RWPE1 (cell line): Measurements from ENCODE around the gene TMEM117.

Experiments used
- CTCF ChIA-PET: fragments of 350-600 bp; sonication (Branson Sonifier 250); formaldehyde crosslinking; extraction: SDS; loops from one replicate; lab custom pipeline; 2021; lab: Yijun Ruan, JAX
- POLR2A ChIA-PET: fragments of 400-600 bp; formaldehyde crosslinking; extraction: SDS; loops from one replicate; lab custom pipeline; 2020; ENCODE audit warnings: antibody characterized with exemption; ENCODE audit not compliant: low non-redundant PET; lab: Yijun Ruan, JAX
- DNase-seq: peaks from one replicate; pipeline ENCODE4 v3.0.0; 2012; ENCODE audit warnings: low spot score
- H3K27ac ChIP-seq: fragments of 450-650 bp; 2 replicates; pipeline ENCODE4 v1.5.1; 2017
- CTCF ChIP-seq: fragments of 450-650 bp; conservative IDR thresholded peaks from 2 replicates; pipeline ENCODE4 v1.5.1; 2017; ENCODE audit warnings: low read depth, mild to moderate bottlenecking

The TMEM117 gene

GRCh38 chr12:44224399-44225148 lies 388.7 kb downstream of the TMEM117 start:
- POLR2A ChIA-PET: no interaction called here
- H3K27ac ChIP-seq: no peak overlapping the region
- DNase-seq: no peak
- TF ChIP-seq CTCF: no peak
- CTCF ChIA-PET: no interaction called here

DNA sequence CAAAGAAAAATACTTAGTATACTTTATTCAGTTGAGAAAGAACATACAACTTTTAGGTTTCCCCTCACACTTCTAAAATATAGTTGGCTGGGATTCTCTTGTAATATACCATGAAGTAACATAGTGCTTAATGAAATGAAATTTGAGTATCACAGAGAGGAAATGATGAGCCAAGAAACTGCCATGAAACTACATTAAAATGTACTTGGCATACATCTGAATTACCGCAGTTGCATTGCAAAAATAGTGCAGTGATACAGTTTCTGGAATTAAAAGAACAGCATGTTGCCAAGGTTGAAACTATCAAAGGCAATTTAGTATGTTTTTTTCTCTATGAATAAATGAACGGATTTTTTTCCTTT lies 389.2 kb downstream of the TMEM117 start:
- H3K27ac ChIP-seq: no peak overlapping the region
- POLR2A ChIA-PET: no interaction called here
- TF ChIP-seq CTCF: no peak
- no peak for DNase-seq
- CTCF ChIA-PET: no interaction called here

GRCh38 chr12:44227616-44228015 lies 391.7 kb downstream of the TMEM117 start:
- no peak for DNase-seq
- no peak overlapping the region for H3K27ac ChIP-seq
- ChIA-PET CTCF (no interaction called here), POLR2A (no interaction called here)
- TF ChIP-seq CTCF: no peak

- CTCF ChIA-PET: no interaction called here
- POLR2A ChIA-PET: no interaction called here
- H3K27ac ChIP-seq: no peak overlapping the region
- DNase-seq: no peak
- TF ChIP-seq CTCF: no peak
Measured at GRCh38 chr12:44229846-44230245, 394.0 kb downstream of the TMEM117 start.

- no peak for DNase-seq
- TF ChIP-seq CTCF: no peak
- CTCF ChIA-PET: no interaction called here
- POLR2A ChIA-PET: no interaction called here
- H3K27ac ChIP-seq: no peak overlapping the region
Measured at GRCh38 chr12:44235674-44236073, 399.8 kb downstream of the TMEM117 start.

GRCh38 chr12:44240186-44240585 lies 404.3 kb downstream of the TMEM117 start:
- H3K27ac ChIP-seq: no peak overlapping the region
- DNase-seq: no peak
- CTCF ChIA-PET: no interaction called here
- POLR2A ChIA-PET: no interaction called here
- no peak for TF ChIP-seq CTCF
